Chondrocyte (in vitro differentiated cells): ENCODE results near the gene LIX1. TPM values are rescaled to one million over a fixed set of nuclear protein-coding genes. Genes with fewer than 3 reads are reported as not detected.

Source experiments
- DNase-seq: peaks from one replicate; pipeline ENCODE4 v3.0.0; 2021; ENCODE audit warnings: mixed read lengths, low spot score
- H3K27ac Mint-ChIP-seq: one replicate; pipeline ENCODE4 v1.8.0; 2021; ENCODE audit warnings: mild to moderate bottlenecking, moderate library complexity, mixed read lengths; ENCODE audit not compliant: unreplicated experiment
- H3K27me3 Mint-ChIP-seq: 2 replicates; pipeline ENCODE4 v1.8.0; 2021; ENCODE audit warnings: low read depth, mixed read lengths
- H3K36me3 Mint-ChIP-seq: 2 replicates; pipeline ENCODE4 v1.8.0; 2021; ENCODE audit warnings: low read depth, mixed read lengths
- H3K4me1 Mint-ChIP-seq: 2 replicates; pipeline ENCODE4 v1.8.0; 2021; ENCODE audit warnings: low read depth, mild to moderate bottlenecking, mixed read lengths
- H3K4me3 Mint-ChIP-seq: one replicate; pipeline ENCODE4 v1.8.0; 2021; ENCODE audit warnings: mild to moderate bottlenecking, moderate library complexity, mixed read lengths; ENCODE audit not compliant: unreplicated experiment
- H3K9me3 Mint-ChIP-seq: 2 replicates; pipeline ENCODE4 v1.8.0; 2021; ENCODE audit warnings: low read depth, mixed read lengths
- CTCF ChIP-seq: fragments of 200-600 bp; sonication (generic); IDR thresholded peaks from 2 replicates; pipeline ENCODE4 v1.5.0; 2021; ENCODE audit warnings: antibody characterized with exemption, mild to moderate bottlenecking, moderate library complexity
- total RNA-seq: library from RNA; stranded (reverse); gene quantifications from 3 replicates; pipeline ENCODE4 v1.2.1, GENCODE V29; 2021

The LIX1 gene
- total RNA-seq, 1 donor from 2014 or later = 0.20 TPM

GRCh38 chr5:97047076-97047475, 95.3 kb downstream of the LIX1 start:
- peaks cover 6% of the 10 kb centered on the region for H3K4me1 Mint-ChIP-seq
- DNase-seq = no peak
- no peak overlapping the region for H3K4me3 Mint-ChIP-seq
- no peak overlapping the region for H3K27ac Mint-ChIP-seq
- H3K36me3 Mint-ChIP-seq = no peaks in the 10 kb centered on the region
- no peak for TF ChIP-seq CTCF
- H3K27me3 Mint-ChIP-seq = peaks cover 2% of the 10 kb centered on the region
- peaks cover 12% of the 10 kb centered on the region for H3K9me3 Mint-ChIP-seq

GRCh38 chr5:97046270-97046982, 96.0 kb downstream of the LIX1 start:
- Mint-ChIP-seq H3K9me3 (peaks cover 8% of the 10 kb centered on the region), H3K27ac (no peak overlapping the region), H3K36me3 (no peaks in the 10 kb centered on the region), H3K27me3 (peaks cover 2% of the 10 kb centered on the region), H3K4me3 (no peak overlapping the region), H3K4me1 (peaks cover 6% of the 10 kb centered on the region)
- peak; percentile 65 for TF ChIP-seq CTCF
- no peak for DNase-seq

GRCh38 chr5:97044052-97044451, 98.4 kb downstream of the LIX1 start:
- TF ChIP-seq CTCF = peak; percentile 58
- Mint-ChIP-seq H3K4me3 (no peak overlapping the region), H3K9me3 (no peaks in the 10 kb centered on the region), H3K36me3 (no peaks in the 10 kb centered on the region), H3K27me3 (no peaks in the 10 kb centered on the region), H3K27ac (no peak overlapping the region), H3K4me1 (peaks cover 6% of the 10 kb centered on the region)
- no peak for DNase-seq

- H3K27me3 Mint-ChIP-seq = no peaks in the 10 kb centered on the region
- no peak for TF ChIP-seq CTCF
- no peak for DNase-seq
These were observed 98.9 kb downstream of the LIX1 start for GRCh38 chr5:97043511-97043910.

GRCh38 chr5:97042996-97043395, 99.4 kb downstream of the LIX1 start:
- no peak for DNase-seq
- H3K36me3 Mint-ChIP-seq = peaks cover 2% of the 10 kb centered on the region
- H3K9me3 Mint-ChIP-seq = no peaks in the 10 kb centered on the region
- H3K27ac Mint-ChIP-seq = no peak overlapping the region
- no peaks in the 10 kb centered on the region for H3K27me3 Mint-ChIP-seq
- no peak for TF ChIP-seq CTCF
- H3K4me3 Mint-ChIP-seq = no peak overlapping the region
- peaks cover 6% of the 10 kb centered on the region for H3K4me1 Mint-ChIP-seq

More at GRCh38 chr5:97043511-97043910, 98.9 kb downstream of the LIX1 start:
- Mint-ChIP-seq H3K4me1 (peaks cover 6% of the 10 kb centered on the region), H3K9me3 (no peaks in the 10 kb centered on the region), H3K4me3 (no peak overlapping the region), H3K27ac (no peak overlapping the region), H3K36me3 (peaks cover 2% of the 10 kb centered on the region)

Other genes starting within 250 kb of the LIX1 start
- gene LNPEP, start 206.5 kb downstream of the LIX1 start, total RNA-seq = 30.7 to 47.7 TPM (median 31.4 TPM) in 3 replicates
- gene RIOK2, start 40.6 kb upstream of the LIX1 start, total RNA-seq = 29.6 to 40.7 TPM (median 35.6 TPM) in 3 replicates